ENCODE data around the gene FOXA2.
"Not testable (repeated sequence)": the region's sequence is repeated elsewhere in the genome, so short reads cannot be mapped to it uniquely, and the experiment has no call there.

Gene FOXA2

DNA sequence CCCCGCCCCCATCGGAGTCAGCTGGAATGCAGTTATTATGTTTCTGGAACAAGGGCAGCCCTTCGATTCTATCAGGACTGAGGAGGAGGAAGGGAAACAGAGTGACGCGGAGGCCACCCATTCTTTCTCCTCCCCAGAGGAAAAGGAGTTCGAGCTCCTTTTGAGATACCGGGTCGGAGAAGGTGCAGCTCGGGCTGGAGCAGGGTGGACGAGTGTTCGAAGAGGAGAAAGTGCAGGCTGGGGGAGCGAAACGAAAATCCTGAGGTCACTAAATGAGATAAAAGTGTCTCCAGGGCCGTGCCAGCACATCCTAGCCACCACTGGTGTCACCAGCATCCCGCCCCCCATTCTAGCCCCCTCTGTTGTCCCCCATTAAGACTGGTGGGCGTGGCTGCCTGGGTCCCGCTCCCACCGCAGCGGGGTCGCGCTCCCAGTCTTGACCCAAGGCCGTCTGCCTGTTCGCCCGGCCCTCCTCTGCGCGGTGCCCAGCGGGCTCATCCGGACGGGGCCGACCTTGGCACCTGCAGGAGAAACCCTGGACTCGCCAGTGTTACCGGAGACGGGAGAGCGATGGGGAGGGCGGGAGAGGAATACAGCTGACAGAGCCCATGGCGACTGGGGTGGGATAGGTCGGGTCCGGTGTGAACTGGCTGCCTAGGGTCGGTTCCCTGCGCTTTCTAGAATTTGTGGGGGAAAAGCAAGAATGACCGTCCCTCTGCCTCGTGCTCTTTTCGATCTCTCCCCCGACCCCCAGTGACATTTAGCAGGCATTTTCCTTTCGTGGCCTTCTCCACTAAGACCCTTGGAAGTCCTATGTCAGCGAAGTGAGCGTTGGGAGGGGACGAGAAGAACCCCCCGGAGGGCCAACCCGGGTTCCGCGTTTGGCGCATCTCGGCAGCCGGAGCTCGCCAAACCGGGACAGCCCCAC, 16.2 kb downstream of the FOXA2 start:
- DNase-seq: no peak

DNA sequence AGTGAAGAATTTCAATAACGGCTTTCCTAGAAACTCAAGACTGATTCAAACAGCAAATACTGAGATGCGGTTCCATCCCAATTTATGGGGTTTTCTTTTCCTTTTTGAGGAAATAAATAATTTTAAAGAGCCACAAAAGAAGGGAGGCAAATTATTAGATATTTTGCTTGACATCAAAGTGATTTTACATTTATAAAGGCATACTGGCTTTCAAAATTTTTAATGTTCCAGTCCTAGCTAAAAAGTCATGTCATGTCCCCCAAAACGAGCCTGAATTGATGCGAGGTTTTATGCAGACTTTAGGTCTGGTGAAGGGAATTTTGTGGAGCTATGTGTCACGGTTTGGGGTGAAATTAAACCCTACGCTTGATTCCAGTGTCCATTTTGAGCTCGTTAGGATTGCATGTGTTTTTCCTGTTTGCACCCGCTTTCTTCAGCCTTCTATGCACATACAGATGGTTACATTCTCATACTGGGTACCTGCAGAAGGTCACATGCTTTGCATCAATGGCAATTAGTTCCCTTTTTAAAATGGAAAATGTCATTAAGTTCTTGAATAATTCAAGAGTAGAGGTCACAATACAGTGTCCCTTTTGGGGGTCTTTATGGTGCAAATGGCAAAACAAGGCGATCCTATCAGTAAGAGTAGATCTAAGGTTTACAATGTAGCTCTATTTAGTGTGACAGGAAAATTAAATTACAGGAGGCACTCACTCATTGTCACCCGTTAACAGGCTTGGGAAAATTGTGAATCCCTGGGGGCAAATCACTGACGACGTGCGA, 17.3 kb downstream of the FOXA2 start:
- no peak for DNase-seq

DNA sequence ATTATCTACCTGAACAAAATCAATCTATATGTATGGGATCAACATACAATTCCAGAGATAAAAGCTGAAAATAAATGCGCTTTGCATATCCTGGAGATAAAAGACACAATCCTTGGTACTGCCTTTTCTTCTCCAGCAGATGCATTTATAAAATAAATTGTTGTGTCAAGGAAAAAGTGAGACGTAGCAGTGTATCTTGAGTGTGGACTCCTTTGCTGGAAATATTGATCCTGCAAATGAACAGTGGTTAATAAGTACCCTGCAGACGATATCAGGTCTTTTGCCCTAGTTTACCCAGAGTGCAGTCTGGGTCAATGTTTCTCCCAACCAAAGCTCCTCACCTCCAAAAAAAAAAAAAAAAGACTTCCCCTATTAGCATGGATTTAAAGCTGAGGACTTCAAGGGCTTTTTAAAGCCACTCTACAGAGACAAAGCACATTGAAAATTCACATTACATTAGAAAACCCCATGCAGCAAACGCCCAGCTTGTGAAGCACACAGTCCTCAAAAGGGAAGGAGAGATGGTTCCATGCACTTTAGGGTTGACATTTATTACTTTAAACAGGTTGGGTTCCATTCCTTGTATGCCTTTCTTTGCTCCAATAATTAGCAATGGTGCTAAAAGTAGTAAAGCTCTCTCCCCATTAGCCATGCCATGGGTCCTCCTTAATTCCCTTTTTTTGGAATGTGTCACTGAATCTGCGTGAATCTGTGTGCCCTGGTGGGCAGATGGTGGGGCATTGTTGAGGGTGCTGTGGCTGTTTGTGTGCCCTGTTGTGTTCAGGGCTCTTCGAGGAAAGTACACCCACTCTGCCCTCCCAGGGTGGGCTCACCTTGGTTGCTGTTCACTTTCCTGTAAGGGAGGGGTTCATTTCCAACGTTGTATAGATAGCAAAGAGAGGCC, 21.1 kb downstream of the FOXA2 start:
- no peak for DNase-seq

DNA sequence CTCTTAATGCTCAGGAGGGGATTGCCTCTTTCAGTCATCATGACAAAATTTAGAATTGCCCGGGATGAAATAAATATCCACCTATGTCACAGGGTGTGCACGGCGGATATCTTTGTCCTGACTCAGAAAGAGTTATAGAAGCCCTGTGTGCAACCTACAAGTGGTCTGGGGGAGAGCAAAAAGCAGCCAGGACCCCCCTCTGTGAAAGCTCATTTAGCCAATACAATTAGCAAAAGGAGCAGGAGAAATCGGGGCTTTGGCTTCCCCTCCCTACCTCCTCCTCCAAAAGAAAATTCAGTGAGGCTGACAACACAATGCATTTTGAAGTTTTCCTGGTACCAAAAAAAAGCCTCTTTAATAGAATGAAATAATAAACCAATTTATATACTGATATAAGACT, 21.8 kb downstream of the FOXA2 start:
- DNase-seq: no peak

DNA sequence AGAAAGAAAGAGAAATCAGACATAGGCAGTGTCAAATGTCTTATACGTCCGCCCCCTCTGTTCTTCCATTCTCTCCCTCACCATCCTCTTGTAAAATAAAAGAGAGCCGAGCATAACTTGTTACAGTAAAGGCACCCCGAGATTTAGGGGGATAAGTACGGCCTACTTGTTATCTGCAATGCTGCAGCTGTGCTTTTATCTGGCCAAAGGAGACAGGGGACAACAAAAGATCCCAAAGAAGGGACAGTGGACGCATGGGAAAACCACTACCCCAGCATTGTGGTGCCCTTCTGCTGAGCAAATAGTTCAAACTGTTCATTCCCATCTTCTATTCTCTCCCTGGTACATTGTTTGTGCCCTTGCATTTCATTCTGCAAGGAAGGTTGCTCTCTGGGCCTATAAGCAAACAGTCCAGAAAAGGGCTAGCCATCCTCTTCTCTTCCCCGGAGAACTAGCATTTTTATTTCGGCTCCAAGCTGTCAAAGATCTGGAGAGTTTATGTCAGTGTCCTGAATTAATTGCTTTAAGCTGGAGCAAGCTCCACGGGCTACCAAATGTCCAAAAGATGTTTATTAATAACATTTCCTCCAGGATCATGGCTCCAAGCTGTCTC, 22.3 kb downstream of the FOXA2 start:
- no peak for DNase-seq

DNA sequence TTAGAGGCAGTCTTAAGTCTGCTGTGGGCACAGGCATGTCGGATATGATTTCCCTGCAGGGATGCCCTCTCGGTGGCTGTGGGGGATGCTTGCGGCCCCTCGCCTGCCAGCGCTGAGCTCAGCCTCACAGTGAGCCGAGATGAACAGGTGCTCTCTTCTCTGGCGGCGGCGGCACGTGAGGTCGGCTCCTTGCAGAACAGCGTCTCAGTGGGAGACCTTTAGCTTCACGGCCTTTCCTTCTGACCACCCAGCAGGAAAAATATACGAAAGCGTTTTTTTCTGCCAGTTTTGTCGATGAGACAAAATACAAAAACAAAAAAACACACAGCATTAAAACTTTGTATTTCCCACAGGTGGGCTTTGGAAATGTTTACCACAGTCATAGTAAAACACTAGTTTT, 23.6 kb downstream of the FOXA2 start:
- DNase-seq: no peak

DNA sequence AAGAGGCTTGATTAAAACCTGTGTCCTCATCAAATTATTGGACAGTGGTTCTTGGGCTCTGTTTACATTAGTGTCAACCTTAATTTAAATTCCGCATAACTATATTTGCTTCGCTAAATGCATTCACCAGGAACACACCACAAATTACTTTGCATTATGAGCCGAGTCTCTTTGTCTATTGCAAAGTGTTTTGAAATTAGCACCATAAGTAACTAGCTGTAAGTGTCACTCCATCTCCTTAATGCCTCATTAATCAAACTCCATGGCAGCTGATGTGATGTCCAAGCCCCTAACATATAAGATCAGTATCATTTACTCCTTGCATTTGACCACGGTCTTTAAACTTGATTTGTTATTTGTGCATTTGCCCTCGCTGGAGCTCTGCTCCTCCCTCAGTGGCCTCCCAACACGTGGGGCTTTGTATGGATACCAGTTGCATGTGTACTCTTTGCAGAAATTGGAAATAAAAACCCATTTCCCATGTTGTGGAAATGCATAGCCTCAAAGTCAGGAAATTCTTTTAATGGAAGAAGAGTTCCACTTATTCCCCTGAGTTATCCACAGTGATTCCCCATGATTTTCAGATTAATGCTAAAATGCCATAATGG, 24.6 kb downstream of the FOXA2 start:
- no peak for DNase-seq

DNA sequence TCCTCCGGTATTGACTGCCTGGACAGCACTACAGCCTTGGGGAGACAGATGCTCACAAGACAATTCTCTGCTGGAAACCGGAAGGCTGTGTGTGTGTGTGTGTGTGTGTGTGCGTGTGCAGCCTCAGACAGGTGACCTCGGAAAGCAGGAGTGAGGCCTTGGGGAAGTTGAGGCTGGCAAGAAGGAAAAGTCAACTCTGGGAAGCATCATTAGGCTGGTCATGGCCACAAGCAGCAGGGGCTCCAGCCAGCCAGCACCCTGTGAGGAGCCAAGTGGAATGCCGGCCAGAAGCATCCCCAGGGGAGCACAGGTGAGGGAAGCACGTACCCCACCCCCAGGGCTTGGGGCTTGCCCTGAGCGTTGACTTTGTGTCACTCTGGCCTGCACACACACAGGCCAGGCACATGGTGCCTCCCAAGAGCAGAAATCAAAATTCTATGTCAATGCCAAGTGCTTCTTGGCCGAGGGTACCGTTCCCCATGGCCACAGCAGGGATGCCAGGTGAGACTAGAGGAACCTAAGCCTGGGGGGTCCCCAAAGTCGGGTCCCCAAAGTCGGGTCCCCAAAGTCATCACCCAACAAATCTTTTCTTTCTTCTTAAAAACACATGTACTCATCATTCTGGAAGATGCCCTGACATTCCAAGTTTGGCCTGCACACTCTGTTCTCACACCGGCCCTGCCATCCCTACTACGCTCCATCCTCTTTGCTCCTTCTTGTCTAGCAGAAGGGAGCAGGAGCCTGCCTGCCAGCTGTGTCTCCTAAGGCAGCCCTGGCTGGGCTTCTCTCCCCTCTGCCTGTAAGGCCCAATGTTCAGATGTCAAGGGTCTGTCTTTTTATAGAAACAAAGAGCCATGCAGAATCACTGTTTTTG, 26.7 kb downstream of the FOXA2 start:
- DNase-seq: no peak

DNA sequence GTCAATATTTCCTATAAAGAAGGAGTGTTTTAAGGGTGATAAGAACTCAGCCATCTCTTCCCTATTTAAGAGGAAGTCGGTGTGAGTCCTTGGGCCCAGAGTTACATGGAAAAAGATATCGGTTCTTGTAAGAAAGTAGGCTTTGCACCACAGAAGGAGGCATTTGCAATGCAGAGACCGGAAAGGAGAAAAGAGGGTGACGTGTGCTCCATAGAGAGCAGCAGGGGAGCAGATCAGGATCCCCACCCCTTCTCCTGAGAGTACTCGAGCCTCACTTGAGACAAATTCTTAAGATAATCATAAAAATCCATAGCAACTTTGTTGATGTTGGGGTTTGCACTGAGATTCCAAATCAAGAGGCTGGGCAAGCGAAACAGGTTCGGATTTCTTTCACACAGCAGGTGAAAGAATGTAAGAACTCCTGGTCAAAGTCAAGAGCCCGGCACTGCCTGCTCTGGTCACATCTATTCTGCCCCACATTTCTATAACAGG, 27.8 kb downstream of the FOXA2 start:
- DNase-seq: no peak

DNA sequence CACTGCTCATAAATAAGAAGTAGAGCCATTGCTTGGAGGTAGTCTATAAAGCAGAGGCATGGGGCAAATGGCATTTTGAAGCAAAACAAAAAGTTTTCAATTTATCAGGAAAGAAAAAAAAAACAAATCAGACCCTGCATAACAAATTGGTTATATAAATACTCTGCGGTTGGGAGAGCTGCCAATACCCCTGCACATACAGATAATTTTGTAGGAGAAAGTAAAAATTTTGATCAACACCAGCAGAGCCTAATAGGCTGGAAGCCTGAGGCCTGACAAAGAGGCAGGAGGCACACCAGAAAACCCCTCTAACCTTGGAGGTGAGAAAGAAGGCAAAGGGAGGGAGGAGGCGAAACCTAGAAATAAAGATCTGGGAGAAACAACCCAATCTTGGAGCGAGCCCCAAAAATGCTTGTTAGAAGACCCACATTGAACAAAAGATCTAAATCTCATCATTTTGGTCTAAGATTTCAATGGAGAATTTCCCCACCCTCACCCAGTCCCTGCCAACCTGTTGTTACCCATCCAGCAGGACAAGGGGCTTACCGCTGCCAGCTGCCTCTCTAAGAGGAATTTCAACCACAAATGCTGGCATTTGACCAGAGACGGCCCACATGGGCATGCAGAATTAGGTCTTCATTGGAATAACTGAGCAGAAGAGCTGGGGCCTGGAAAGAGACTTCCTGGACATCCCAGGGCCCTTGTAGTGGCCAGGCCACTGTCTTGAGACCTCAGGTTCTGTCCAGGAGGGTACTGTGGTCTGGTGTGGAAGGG, 28.4 kb downstream of the FOXA2 start:
- DNase-seq: no peak

DNA sequence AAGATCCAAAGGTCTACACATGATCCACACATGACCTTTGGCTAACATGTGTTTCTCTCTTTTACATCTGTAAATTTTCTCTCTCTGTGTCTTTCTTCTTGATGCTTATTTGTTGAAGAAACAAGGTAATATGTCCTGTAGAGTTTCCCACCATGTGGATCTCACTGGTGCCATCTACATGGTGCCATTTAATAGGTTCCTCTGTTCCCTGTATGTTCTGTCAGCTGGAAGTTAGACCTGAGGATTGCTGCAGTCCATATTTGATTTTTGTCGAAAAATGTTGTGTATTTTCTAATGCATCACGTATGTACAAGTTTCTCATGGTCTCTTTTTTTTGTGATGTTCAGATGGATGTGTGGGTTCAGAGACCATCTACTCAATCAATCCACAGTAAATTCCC, 30.0 kb downstream of the FOXA2 start:
- no peak for DNase-seq

DNA sequence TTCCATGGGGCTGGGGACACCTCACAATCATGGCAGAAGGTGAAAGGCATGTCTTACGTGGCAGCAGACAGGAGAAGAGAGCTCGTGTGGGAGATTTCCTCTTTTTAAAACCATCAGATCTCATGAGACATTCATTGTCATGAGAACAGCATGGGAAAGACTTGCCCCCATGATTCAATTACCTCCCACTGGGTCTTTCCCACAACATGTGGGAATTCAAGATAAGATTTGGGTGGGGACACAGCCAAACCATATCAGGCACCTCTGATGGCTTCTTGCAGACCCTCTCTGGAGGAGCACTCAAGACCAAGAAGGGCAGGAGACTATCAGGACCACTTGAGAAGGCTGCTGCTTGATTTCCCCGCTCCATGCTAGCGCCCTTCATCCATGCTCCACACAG, 33.9 kb downstream of the FOXA2 start:
- DNase-seq: not testable (repeated sequence)

DNA sequence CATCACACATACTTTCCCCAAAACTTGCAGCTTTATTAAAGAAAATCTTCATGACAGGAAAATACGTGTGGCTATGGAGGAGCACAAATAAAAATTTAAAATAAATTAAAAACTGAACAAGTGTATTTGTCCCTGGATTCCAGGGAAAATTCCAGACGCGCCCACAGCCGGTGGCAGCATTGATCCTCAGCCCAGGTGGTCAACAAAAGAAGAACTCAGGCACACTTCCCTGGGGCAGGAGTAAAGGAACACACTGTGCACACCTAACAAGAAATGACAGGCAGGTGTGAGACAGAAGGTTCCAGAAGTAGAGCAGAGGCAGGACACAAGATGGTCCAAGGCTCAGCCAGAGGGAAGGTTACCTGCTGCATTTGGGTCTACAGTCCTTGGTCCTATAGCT, 36.3 kb downstream of the FOXA2 start:
- no peak for DNase-seq

DNA sequence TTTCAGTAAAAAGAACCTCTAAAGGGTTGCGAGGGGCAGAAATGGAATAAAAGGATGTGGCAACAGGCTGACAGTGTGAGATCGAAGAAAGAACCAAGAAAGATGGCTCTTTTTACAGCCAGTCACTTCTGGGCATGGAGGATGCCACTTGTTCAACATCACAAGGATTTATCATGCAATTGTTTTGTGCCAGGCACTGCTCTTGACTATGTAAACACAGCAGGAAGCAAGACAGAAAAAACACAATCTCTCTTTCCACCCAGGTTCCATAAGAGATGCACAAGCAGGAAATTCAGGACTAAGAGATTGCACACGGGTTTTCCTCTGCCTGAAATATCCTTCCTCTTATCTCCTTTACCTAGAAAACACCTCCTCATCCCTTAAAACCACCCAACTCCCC, 38.0 kb downstream of the FOXA2 start:
- DNase-seq: no peak

DNA sequence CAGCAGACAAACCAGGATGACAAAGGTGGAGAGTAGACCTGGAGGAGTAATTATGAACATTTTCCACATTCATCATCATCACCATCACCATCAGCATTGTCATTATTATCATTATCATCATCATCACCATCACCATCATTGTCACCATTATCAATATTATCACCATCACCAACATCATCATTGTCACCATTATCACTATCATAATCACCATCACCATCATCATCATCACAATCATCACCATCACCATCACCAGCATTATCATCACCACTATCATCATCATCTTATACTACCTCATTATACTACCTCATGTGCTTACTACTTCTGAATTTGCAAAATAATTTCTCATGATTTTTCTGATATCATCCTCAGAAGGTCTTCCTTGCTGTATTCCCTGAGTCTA, 39.3 kb downstream of the FOXA2 start:
- DNase-seq: no peak

DNA sequence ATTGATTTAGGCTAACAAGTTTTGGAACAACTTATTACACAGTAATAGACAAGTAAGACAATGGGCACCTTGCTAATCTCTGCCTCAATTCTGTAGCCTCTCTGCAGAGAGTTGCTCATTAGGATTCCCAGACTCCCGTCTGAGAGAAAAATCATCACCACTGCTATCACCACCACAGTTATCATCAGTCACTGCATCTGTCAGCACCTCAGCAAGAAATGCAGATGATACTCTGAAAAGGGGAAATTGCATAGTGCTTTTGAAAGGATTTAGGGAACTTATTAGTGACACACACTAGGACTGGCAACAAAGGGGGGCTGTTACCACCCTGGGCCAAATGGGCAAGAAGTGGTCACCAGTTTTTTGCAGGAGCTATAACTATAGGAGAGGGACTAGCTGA, 39.9 kb downstream of the FOXA2 start:
- no peak for DNase-seq

DNA sequence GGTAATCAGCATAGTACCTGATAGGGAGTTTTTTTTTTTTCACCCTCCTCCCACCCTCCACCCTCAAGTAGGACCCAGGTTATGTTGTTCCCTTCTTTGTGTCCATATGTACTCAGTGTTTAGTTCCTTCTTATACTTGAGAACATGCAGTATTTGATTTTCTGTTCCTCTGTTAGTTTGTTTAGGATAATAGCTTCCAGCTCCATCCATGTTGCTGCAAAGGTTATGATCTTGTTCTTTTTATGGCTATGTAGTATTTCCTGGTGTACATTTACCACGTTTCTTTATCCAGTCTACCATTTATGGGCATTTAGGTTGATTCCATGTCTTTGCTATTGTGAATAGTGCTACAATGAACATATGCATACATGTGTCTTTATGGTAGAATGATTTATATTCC, 41.9 kb downstream of the FOXA2 start:
- DNase-seq: no peak

DNA sequence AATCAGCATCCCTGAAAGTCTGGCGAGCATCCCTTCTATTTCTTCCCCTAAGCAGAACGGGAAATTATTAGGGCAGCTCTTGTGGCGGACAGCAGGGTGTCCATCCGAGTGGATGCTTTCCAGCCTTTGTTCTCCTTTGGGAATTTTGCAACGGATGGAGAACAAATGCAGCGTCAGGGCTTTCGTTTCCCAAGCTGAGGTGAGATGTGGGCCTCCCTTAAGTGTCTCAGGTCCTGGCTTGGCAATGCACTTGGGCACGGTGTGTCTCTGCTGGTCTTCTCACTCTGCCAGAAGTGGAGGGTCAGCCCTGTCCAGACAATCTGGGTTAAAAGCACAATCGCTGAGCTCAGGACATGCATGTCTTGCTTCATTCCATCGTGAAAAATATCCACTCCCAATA, 43.5 kb downstream of the FOXA2 start:
- DNase-seq: no peak

DNA sequence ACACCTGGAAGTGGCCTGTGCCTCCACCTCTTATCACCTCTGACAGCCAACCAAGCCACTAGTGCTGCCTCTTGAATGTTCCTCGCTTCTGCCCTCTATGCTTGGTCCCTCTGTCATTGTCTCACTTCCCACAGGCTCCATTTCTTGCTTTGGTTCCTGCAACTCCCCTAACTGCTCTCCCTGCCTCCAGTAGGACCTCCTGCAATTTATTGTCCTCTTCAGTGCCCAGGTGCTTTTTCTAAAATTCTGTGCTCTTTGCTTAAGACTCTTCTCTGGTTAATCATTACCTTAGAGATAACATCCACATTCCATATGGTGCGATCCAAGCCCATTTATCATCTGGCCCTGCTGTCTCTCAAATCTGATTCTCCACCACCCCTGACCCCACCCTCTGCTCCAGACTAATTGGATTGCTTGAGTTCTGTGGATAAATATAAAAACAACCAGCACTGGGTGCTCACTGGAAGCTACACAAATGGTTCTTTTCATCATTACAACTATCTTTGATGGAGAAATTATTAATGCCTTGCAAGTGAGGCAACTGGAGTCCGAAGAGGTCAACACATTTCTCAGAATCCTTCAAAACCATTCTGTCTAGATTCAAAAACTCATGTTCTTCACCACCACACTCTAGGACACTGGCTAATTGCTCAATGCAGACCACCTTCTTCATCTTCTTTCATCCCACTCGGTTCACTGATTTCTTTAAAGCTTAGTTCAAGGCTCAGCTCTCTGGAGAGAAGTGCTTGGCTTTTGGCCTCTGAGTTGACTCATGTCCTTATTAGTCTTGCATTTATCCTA, 47.2 kb downstream of the FOXA2 start:
- DNase-seq: no peak
